ENCODE data around the gene ERC2. TPM values are rescaled to one million over a fixed set of nuclear protein-coding genes. Genes with fewer than 3 reads are reported as not detected.

Gene ERC2
- polyA plus RNA-seq, 3 donors, result not detected

DNA sequence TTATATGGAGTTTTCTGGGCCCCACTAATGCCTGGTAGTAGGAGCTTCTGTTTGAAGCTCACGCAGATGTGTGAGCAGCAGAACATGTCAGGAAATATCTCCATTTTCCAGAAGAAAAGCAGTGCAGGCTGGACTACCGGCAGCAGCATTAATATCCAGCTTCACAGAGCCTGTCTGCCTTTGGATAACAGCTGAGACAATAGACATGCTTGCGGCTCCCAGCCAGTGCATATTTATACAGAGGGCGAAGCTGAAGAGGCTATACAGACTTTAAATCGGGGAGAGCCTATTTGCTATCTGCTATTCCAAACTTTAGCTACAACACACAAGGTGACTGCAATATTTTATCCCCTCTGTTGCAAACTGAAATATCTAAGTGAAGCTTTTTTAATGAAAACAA, 731.1 kb downstream of the ERC2 start:
- Histone ChIP-seq H3K27me3 (ENCODE audit: control insufficient read depth in 2 of 2, insufficient read depth in 2 of 2, low read length in 2 of 2) (no peaks in the 10 kb centered on the region), H3K36me3 (replicated peaks in 1 of 2; ENCODE audit: control insufficient read depth in 1 of 2, insufficient read depth in 2 of 2, low read length in 2 of 2) (no peaks in the 10 kb centered on the region), H3K4me1 (ENCODE audit: control insufficient read depth in 1 of 2, insufficient read depth in 2 of 2, low read length in 2 of 2) (peaks cover 0 to 4% of the 10 kb centered on the region in 2 donors), H3K79me2 (ENCODE audit: insufficient read depth, low read length) (no peaks in the 10 kb centered on the region), H3K9me3 (replicated peaks in 1 of 2; ENCODE audit: control insufficient read depth in 1 of 2, insufficient read depth in 1 of 2, low read length in 2 of 2) (no peaks in the 10 kb centered on the region), H2AFZ (ENCODE audit: insufficient read depth, low read depth, low read length, poor library complexity, severe bottlenecking) (no peak overlapping the region), H3K4me3 (replicated peaks in 1 of 3; ENCODE audit: low read depth in 2 of 3, low read length in 3 of 3) (no peak overlapping the region), H4K20me1 (ENCODE audit: insufficient read depth, low read length) (no peaks in the 10 kb centered on the region), H3K4me2 (replicated peaks; ENCODE audit: extremely low read depth, low read length, poor library complexity, severe bottlenecking) (no peak overlapping the region), H3K27ac (ENCODE audit: low read depth in 1 of 2, low read length in 2 of 2) (no peak overlapping the region), H3K9ac (ENCODE audit: insufficient read depth, low read length, poor library complexity, severe bottlenecking) (no peak overlapping the region)
- H3K4me3 Mint-ChIP-seq, result no peak overlapping the region
- no peak for DNase-seq
- H3K4me1 Mint-ChIP-seq, result peaks cover 5% of the 10 kb centered on the region
- TF ChIP-seq, protein P1, sequence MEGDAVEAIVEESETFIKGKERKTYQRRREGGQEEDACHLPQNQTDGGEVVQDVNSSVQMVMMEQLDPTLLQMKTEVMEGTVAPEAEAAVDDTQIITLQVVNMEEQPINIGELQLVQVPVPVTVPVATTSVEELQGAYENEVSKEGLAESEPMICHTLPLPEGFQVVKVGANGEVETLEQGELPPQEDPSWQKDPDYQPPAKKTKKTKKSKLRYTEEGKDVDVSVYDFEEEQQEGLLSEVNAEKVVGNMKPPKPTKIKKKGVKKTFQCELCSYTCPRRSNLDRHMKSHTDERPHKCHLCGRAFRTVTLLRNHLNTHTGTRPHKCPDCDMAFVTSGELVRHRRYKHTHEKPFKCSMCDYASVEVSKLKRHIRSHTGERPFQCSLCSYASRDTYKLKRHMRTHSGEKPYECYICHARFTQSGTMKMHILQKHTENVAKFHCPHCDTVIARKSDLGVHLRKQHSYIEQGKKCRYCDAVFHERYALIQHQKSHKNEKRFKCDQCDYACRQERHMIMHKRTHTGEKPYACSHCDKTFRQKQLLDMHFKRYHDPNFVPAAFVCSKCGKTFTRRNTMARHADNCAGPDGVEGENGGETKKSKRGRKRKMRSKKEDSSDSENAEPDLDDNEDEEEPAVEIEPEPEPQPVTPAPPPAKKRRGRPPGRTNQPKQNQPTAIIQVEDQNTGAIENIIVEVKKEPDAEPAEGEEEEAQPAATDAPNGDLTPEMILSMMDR (IDR thresholded peaks at IDR 0.05), result no peak
- peaks cover 0 to 3% (median 1%) of the 10 kb centered on the region in 7 donors for H3K9me3 Mint-ChIP-seq
- peaks cover 4 to 6% (median 5%) of the 10 kb centered on the region in 3 donors for H3K27me3 Mint-ChIP-seq (ENCODE audit: low read depth in 3 of 3)
- no peaks in the 10 kb centered on the region for H3K36me3 Mint-ChIP-seq
- intact Hi-C loops (cut with micrococcal nuclease), result no loop called here
- no peak overlapping the region for H3K27ac Mint-ChIP-seq
- 96% methylated on average over 4 of the region's 5 CpGs for WGBS (ENCODE audit: insufficient coverage)

DNA sequence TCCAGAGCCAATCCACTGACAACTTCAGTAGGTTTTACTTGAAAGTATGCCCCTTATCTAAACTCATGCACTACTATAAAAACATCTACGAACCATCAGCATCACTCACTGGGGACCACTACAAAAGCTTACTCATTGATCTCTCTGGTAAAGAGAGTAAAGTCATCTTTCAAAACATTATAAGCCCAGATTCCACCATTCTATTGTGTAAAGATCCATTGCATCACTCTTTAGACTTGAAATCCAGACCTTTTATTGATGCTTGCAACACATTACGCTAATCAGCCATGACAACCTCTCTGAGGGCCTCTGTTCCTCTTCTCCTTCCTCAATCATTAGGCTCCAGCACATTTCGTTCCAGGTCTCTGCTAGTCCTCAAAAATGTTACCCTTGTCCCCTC, 732.3 kb downstream of the ERC2 start:
- Histone ChIP-seq H3K9me3 (replicated peaks in 1 of 2; ENCODE audit: control insufficient read depth in 1 of 2, insufficient read depth in 1 of 2, low read length in 2 of 2) (no peaks in the 10 kb centered on the region), H3K36me3 (replicated peaks in 1 of 2; ENCODE audit: control insufficient read depth in 1 of 2, insufficient read depth in 2 of 2, low read length in 2 of 2) (no peaks in the 10 kb centered on the region), H3K79me2 (ENCODE audit: insufficient read depth, low read length) (no peaks in the 10 kb centered on the region), H3K4me2 (replicated peaks; ENCODE audit: extremely low read depth, low read length, poor library complexity, severe bottlenecking) (no peak overlapping the region), H3K27me3 (ENCODE audit: control insufficient read depth in 2 of 2, insufficient read depth in 2 of 2, low read length in 2 of 2) (no peaks in the 10 kb centered on the region), H2AFZ (ENCODE audit: insufficient read depth, low read depth, low read length, poor library complexity, severe bottlenecking) (no peak overlapping the region), H4K20me1 (ENCODE audit: insufficient read depth, low read length) (no peaks in the 10 kb centered on the region), H3K9ac (ENCODE audit: insufficient read depth, low read length, poor library complexity, severe bottlenecking) (no peak overlapping the region), H3K4me3 (replicated peaks in 1 of 3; ENCODE audit: low read depth in 2 of 3, low read length in 3 of 3) (no peak overlapping the region), H3K4me1 (ENCODE audit: control insufficient read depth in 1 of 2, insufficient read depth in 2 of 2, low read length in 2 of 2) (peaks cover 0 to 4% of the 10 kb centered on the region in 2 donors), H3K27ac (ENCODE audit: low read depth in 1 of 2, low read length in 2 of 2) (no peak overlapping the region)
- H3K4me1 Mint-ChIP-seq, result peaks cover 5% of the 10 kb centered on the region
- TF ChIP-seq, protein P1 (IDR thresholded peaks at IDR 0.05), result no peak
- WGBS (ENCODE audit: insufficient coverage), result 49% methylated on average over 2 of the region's 3 CpGs
- peak in 2 of 3 donors; percentile 2 to 11 for DNase-seq
- H3K27ac Mint-ChIP-seq, result peak overlapping the region in 2 of 7 donors; percentile 19
- no peaks in the 10 kb centered on the region for H3K36me3 Mint-ChIP-seq
- intact Hi-C loops (cut with micrococcal nuclease), result no loop called here
- H3K4me3 Mint-ChIP-seq, result no peak overlapping the region
- H3K9me3 Mint-ChIP-seq, result peaks cover 0 to 3% (median 1%) of the 10 kb centered on the region in 7 donors
- H3K27me3 Mint-ChIP-seq (ENCODE audit: low read depth in 3 of 3), result peaks cover 4 to 6% (median 5%) of the 10 kb centered on the region in 3 donors

Measured in CD14-positive monocyte (primary cell).